Measurements from ENCODE around the gene TUFM. TPM values are rescaled to one million over a fixed set of nuclear protein-coding genes. Genes with fewer than 3 reads are reported as not detected.
A peak's percentile ranks its signal among the peaks of the same experiment; 100 is the strongest.
"Not testable (repeated sequence)": the region's sequence is repeated elsewhere in the genome, so short reads cannot be mapped to it uniquely, and the experiment has no call there.

The TUFM gene
- polyA plus RNA-seq, 3 donors = 146 to 157 (median 148) TPM

- Histone ChIP-seq H2AFZ (ENCODE audit: insufficient read depth, low read depth, low read length, poor library complexity, severe bottlenecking) (no peak overlapping the region), H3K9ac (ENCODE audit: insufficient read depth, low read length, poor library complexity, severe bottlenecking) (peak overlapping the region; percentile 49), H3K79me2 (ENCODE audit: insufficient read depth, low read length) (peaks cover 31% of the 10 kb centered on the region), H3K4me2 (replicated peaks; ENCODE audit: extremely low read depth, low read length, poor library complexity, severe bottlenecking) (peak overlapping the region; percentile 41), H3K27ac (ENCODE audit: low read depth in 1 of 2, low read length in 2 of 2) (peak overlapping the region in 1 of 2 donors; percentile 85), H3K9me3 (replicated peaks in 1 of 2; ENCODE audit: control insufficient read depth in 1 of 2, insufficient read depth in 1 of 2, low read length in 2 of 2) (peaks cover 0 to 3% of the 10 kb centered on the region in 2 donors), H3K4me1 (ENCODE audit: control insufficient read depth in 1 of 2, insufficient read depth in 2 of 2, low read length in 2 of 2) (peaks cover 30 to 34% of the 10 kb centered on the region in 2 donors), H3K4me3 (replicated peaks in 1 of 3; ENCODE audit: low read depth in 2 of 3, low read length in 3 of 3) (peak overlapping the region in 1 of 3 experiments; percentile 59), H3K27me3 (ENCODE audit: control insufficient read depth in 2 of 2, insufficient read depth in 2 of 2, low read length in 2 of 2) (no peaks in the 10 kb centered on the region), H3K36me3 (replicated peaks in 1 of 2; ENCODE audit: control insufficient read depth in 1 of 2, insufficient read depth in 2 of 2, low read length in 2 of 2) (peaks cover 0 to under 1% of the 10 kb centered on the region in 2 donors), H4K20me1 (ENCODE audit: insufficient read depth, low read length) (peaks cover 11% of the 10 kb centered on the region)
- peaks cover 24% of the 10 kb centered on the region for H3K4me1 Mint-ChIP-seq
- intact Hi-C loops (cut with micrococcal nuclease) = loop anchor here in 1 of 2 donors (5.0 kb wide), 1 partner anchor 42 kb away; the partner anchor contains the start of gene SH2B1
- peak overlapping the region; percentile 89 to 96 (median 94) for H3K27ac Mint-ChIP-seq
- H3K36me3 Mint-ChIP-seq = peaks cover 4 to 10% of the 10 kb centered on the region in 2 donors
- DNase-seq = peak; percentile 66 to 74 (median 72)
- 100% methylated on average over 2 of the region's 5 CpGs for WGBS (ENCODE audit: insufficient coverage)
- H3K4me3 Mint-ChIP-seq = peak overlapping the region in 1 of 2 donors; percentile 74
- H3K27me3 Mint-ChIP-seq (ENCODE audit: low read depth in 3 of 3) = peaks cover 0 to 1% (median 0%) of the 10 kb centered on the region in 3 donors
- peaks cover 0 to 5% (median 0%) of the 10 kb centered on the region in 7 donors for H3K9me3 Mint-ChIP-seq
- TF ChIP-seq CTCF (IDR thresholded peaks at IDR 0.05) = no peak
These were observed 26.1 kb downstream of the TUFM start for GRCh38 chr16:28820016-28820415.

- H3K4me1 ChIP-seq (ENCODE audit: control insufficient read depth in 1 of 2, insufficient read depth in 2 of 2, low read length in 2 of 2); H4K20me1 ChIP-seq (ENCODE audit: insufficient read depth, low read length); H3K4me2 ChIP-seq (replicated peaks; ENCODE audit: extremely low read depth, low read length, poor library complexity, severe bottlenecking); intact Hi-C loops (cut with micrococcal nuclease); DNase-seq; H3K4me1 Mint-ChIP-seq; H3K36me3 Mint-ChIP-seq; H3K27me3 ChIP-seq (ENCODE audit: control insufficient read depth in 2 of 2, insufficient read depth in 2 of 2, low read length in 2 of 2); H3K27ac ChIP-seq (ENCODE audit: low read depth in 1 of 2, low read length in 2 of 2); H3K4me3 ChIP-seq (replicated peaks in 1 of 3; ENCODE audit: low read depth in 2 of 3, low read length in 3 of 3); H3K27ac Mint-ChIP-seq; H3K9me3 Mint-ChIP-seq; H2AFZ ChIP-seq (ENCODE audit: insufficient read depth, low read depth, low read length, poor library complexity, severe bottlenecking); H3K27me3 Mint-ChIP-seq (ENCODE audit: low read depth in 3 of 3); H3K9me3 ChIP-seq (replicated peaks in 1 of 2; ENCODE audit: control insufficient read depth in 1 of 2, insufficient read depth in 1 of 2, low read length in 2 of 2); H3K9ac ChIP-seq (ENCODE audit: insufficient read depth, low read length, poor library complexity, severe bottlenecking); H3K79me2 ChIP-seq (ENCODE audit: insufficient read depth, low read length); H3K36me3 ChIP-seq (replicated peaks in 1 of 2; ENCODE audit: control insufficient read depth in 1 of 2, insufficient read depth in 2 of 2, low read length in 2 of 2); H3K4me3 Mint-ChIP-seq: not testable (repeated sequence)
- WGBS (ENCODE audit: insufficient coverage) = no CpG with 5 or more reads among the region's 11 CpGs
These were observed 38.6 kb downstream of the TUFM start for GRCh38 chr16:28807445-28808120.

Measured in CD14-positive monocyte (primary cell).